ENCODE measurements around the gene GSPT1. TPM values are rescaled to one million over a fixed set of nuclear protein-coding genes. Genes with fewer than 3 reads are reported as not detected.
A peak's percentile ranks its signal among the peaks of the same experiment; 100 is the strongest.

Gene GSPT1
- total RNA-seq, 1 experiment from 2014 or later, result 47.3 TPM

DNA sequence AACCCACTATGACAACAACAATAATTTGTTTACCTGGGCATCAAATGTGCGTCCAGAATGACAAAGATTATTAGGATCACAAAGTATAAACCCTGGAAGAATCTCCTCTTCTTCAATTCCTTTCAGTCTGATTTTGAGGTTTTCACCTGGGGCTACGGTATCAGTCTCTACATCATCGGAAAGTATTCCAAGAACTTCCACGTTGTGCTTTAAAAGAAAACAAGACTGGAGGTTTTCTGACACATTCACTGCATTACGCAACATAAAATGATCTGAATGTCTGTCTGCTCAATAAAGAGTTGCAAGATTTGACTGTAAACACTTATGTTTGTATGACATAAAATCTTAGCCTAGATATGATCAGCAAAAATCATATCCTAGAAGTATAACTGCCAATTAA lies 38.4 kb downstream of the GSPT1 start:
- no peak for DNase-seq (ENCODE audit: low read depth, low spot score)
- in situ Hi-C loops (cut with HindIII; ENCODE audit: low pct_unique_long_range_greater_than_20kb, low sequenced_read_pairs), result no loop called here

DNA sequence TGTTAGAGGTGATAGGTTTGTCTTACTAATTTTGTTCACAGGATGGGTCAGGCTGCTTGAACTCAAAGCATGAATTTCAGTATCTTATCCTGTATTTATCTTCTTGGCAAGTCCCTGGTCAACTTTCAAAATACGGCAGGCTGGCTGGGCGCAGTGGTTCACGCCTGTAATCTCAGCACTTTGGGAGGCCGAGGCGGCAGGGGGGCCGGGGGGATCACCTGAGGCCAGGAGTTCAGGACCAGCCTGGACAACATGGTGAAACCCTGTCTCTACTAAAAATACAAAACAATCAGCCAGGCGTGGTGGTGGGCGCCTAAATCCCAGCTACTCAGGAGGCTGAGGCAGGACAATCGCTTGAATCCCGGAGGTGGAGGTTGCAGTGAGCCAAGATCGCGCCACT lies 39.5 kb downstream of the GSPT1 start:
- no peak for DNase-seq (ENCODE audit: low read depth, low spot score)
- in situ Hi-C loops (cut with HindIII; ENCODE audit: low pct_unique_long_range_greater_than_20kb, low sequenced_read_pairs), result no loop called here

DNA sequence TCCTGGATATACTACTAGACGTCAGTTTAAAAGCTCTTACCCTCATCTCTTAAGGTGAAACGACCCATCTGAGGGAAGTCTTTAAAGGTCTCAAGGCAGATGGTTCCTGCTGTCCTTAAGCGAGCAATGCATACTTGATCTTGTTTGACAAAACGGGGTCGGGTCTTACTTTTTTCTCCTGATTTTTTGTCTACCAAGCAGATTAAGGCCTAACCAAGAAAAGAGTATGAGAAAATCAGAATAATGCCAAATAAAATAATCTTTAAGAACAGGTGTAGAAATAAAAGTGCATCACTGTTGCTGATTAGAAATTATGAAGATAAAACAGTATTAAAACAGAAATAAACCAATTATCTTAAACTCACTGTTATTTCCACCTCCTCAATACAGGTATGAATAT lies 40.0 kb downstream of the GSPT1 start:
- in situ Hi-C loops (cut with HindIII; ENCODE audit: low pct_unique_long_range_greater_than_20kb, low sequenced_read_pairs), result no loop called here
- no peak for DNase-seq (ENCODE audit: low read depth, low spot score)

DNA sequence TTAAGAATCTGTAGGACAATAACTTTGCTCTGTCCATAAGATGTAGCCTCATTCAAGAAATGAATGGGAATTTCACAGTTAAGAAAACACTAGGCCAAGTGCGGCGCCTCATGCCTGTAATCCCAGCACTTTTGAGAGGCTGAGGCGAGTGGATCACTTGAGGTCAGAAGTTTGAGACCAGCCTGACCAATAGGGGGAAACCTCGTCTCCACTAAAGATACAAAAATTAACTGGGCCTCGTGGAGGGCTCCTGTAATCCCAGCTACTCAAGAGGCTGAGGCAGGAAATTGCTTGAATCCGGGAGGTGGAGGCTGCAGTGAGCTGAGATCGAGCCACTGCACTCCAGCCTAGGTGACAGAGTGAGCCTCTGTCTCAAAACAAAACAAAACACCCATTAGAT lies 44.6 kb downstream of the GSPT1 start:
- peak; percentile 74 for DNase-seq (ENCODE audit: low read depth, low spot score)
- in situ Hi-C loops (cut with HindIII; ENCODE audit: low pct_unique_long_range_greater_than_20kb, low sequenced_read_pairs), result no loop called here

DNA sequence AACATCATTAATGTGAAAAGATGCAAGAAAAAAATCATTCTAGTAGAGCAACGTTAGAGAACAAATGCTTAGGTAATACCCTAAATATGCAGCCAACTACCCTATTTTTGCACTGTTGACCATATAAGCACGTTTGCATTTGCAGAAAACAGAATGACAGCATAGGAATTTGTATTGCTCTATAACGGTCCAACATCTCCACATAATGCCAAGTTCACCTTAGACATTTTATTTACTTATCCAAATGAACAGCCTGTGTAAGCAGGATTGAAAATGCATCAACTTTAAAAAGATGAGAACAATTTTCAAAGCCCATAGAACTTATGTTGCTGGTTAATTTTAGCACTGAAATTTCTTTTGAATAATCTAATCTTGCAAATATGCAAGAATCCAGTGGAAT lies 45.4 kb downstream of the GSPT1 start:
- in situ Hi-C loops (cut with HindIII; ENCODE audit: low pct_unique_long_range_greater_than_20kb, low sequenced_read_pairs), result no loop called here
- no peak for DNase-seq (ENCODE audit: low read depth, low spot score)

DNA sequence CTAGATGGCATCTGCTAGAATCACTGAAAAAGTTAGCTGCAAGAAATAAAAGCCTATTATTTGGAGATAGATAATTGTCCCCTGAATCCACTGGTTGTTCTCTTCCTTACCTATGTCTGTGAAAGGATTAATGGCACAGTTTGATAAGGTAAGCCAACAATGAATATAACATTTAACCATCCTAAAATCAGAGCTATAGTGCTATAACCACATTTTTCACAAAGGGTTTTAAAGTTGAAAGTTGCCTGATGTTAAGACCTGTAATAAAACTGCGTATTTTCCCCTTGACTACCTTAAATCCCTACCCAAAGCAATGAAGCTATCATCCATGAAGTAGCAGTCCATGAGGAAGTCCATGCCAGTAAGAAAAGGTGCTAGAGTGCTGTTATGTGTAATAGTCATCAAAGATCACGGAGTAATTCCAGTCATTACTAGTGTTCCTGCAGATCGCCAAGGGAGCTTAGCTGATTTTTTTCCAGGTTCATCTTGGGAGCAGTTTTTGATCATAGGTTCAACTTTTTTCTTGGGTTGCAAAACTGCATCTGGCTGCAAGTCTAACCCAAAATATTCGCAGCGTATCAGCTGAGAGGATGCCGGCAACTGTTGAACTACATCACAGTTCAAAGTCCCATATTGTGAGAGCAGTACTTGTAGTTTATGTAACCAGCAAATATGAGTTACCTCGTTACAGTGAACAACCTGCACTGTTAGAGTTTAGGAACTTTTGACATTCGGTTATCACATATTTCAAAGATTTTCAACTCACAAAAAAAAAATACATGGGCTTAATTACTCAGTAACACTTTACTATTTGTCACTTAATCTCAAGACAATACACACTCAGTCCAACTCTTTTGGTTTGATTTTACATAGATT lies 46.2 kb downstream of the GSPT1 start:
- DNase-seq (ENCODE audit: low read depth, low spot score), result no peak
- in situ Hi-C loops (cut with HindIII; ENCODE audit: low pct_unique_long_range_greater_than_20kb, low sequenced_read_pairs), result no loop called here

DNA sequence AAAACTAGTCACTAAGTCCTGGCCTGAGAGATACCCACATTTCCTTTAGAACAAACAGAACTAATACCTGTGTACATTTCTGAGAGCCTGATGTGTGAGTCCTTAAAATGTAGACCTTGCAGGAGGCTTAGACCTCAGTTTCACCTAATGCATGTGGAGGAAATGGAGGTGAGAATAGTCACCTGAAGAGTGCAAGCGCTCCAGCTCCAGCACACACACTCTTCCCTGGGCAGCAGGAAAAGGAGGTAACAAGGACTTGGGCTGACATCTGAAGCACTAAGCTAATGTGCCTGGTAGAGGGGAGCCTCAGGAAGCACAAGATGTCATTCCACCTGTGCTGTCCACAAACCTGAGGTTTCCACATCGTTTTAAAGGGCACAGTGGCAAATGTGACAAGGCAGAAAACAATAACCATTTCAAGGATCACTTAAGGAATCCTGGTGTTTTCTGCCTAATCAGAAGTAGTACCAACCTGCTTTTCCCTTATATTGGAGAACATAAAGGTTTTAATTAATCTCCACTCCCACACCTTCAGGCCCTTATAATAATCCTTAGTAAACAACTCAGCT lies 47.3 kb downstream of the GSPT1 start:
- no peak for DNase-seq (ENCODE audit: low read depth, low spot score)
- in situ Hi-C loops (cut with HindIII; ENCODE audit: low pct_unique_long_range_greater_than_20kb, low sequenced_read_pairs), result no loop called here

DNA sequence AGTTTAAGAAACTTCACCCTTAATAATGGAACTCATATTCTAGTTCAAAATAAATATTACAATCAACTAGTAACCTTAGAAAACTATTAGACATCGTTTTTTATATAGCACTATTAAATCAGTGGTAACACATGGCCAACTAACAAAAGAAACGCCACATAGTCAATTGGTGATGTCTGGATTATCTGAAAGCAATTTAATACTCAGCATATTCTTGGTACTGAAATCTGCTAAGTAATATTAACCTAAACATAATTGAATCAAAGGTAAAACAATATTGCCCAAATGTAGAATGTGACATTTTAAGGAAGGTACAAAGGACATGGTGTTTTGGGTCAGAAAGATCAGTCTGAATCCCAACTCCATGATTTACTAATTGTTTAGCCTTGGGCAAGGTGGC lies 53.3 kb downstream of the GSPT1 start:
- DNase-seq (ENCODE audit: low read depth, low spot score), result no peak
- in situ Hi-C loops (cut with HindIII; ENCODE audit: low pct_unique_long_range_greater_than_20kb, low sequenced_read_pairs), result no loop called here

DNA sequence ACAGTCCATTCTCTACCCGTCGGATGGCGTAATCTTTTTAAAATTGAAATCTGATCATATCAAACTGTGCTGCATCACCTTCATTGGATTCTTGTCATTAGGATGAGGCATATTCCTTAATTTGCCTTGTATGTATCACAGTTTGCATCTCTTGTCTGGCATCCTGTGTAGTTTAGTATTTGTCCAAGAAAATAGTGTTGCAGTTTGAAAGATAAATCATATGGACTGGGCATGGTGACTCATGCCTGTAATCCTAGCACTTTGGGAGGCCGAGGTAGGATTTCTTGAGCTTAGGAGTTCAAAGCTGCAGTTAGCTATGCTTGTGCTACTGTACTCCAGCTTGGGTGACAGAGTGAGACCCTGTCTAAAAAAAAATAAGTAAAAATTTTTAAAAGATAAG lies 58.6 kb downstream of the GSPT1 start:
- DNase-seq (ENCODE audit: low read depth, low spot score), result no peak
- in situ Hi-C loops (cut with HindIII; ENCODE audit: low pct_unique_long_range_greater_than_20kb, low sequenced_read_pairs), result no loop called here

DNA sequence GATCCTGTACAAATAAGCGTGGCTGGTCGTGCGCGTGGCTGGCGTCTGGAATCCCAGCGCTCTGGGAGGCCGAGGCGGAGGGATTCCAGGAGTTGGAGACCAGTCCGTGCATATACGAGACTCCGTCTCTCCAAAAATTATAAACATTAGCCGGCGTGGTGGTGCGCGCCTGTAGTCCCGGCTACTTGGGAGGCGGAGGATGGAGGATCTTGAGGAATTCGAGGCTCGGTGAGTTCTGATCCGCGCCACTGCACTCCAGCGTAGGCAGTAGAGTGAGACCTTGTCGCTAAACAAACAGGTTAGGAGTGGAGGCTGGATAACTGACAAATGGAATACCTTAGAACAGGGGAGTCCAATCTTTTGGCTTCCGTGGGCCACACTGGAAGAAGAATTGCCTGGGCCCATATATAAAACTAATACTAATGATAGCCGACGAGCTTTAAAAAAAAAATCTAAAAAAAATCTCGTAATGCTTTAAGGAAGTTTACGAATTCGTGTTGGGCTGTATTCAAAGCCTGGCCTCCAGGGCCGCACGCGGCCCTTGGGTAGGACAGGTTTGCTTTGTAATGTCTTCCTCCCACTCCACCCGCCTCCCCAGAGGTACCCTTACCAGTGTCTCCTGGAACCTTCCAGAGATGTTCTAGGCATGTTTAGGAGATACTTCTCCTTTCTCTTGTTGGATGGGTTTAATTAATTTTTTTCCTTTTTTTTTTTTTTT lies 63.5 kb downstream of the GSPT1 start:
- in situ Hi-C loops (cut with HindIII; ENCODE audit: low pct_unique_long_range_greater_than_20kb, low sequenced_read_pairs), result no loop called here
- DNase-seq (ENCODE audit: low read depth, low spot score), result no peak

DNA sequence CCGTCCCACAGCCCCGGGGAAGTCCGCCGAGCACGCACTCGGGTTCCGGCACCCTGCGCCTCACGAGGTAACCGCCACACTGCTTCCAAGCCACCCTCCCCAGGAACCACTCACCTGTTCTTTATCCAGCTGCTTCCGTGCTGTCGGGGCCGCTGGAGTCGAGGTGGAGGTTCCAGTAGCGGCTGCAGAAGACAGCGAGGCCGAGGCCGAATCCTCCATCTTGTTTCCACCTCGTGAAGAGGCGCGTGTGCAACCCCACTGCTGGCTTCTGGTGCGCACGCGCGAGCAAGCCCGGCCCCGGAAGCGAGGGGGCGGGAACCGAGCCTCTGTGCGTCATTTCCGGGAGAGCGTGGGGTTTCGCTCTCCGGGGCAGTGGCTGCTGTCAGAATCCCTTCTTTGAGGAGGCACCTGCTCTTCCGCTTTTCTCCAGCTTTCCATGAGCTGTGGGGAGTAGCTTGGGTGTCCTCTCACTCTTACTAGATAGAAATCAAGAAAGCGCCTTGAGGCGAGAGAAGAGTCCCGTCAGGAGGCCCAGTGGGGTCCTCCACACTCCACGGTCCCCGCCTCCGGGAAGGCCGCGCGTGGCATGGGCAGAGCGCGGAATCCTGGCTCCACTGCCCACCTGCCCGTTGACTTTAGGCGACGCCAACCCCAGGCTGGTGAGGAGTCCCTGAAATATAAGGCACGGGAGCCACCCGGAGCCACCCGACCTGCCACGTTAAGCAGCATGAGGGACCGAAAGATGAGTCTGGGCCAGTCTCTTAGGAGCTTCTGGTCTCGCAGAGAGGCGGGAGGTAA lies 64.3 kb downstream of the GSPT1 start, which contains the start of gene RSL1D1:
Gene RSL1D1 (minus strand): TSS at position 249 of the 798 bp plus-strand sequence. CDS start 30 bp downstream, at position 219.
- peak; percentile 90 for DNase-seq (ENCODE audit: low read depth, low spot score)
- in situ Hi-C loops (cut with HindIII; ENCODE audit: low pct_unique_long_range_greater_than_20kb, low sequenced_read_pairs), result no loop called here

DNA sequence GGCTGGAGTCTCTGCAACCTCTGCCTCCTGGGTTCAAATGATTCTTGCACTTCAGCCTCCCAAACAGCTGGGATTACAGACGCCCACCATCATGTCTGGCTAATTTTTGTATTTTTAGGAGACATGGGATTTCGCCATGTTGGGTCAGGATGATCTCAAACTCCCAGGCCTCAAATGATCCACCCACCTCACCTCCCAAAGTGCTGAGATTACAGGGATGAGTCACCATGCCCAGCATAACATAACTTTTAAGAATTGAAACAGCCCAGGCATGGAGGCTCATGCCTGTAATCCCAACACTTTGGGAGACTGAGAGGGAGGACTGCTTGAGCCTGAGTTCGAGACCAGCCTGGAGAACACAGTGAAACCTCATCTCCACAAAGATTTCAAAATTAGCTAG lies 66.9 kb downstream of the GSPT1 start:
- in situ Hi-C loops (cut with HindIII; ENCODE audit: low pct_unique_long_range_greater_than_20kb, low sequenced_read_pairs), result no loop called here
- no peak for DNase-seq (ENCODE audit: low read depth, low spot score)

DNA sequence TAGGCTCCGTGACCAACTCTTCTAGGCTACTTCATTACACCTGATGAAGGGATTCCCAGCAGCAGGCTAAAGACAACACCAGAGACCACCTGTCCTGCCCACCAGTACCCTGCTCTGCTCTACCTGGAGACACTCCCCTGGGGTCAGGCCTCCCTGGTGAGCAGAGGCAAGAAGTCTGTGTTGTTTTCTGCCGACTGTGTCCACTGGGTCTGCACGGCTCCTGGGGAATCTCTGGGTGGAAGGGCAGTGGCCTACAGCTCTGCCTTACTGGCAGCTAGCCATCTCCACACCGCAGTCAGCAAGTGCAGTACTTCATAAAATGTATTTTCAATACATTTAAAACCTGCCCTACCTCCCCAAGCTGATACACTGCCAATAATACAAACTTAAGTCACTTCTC lies 71.3 kb downstream of the GSPT1 start:
- in situ Hi-C loops (cut with HindIII; ENCODE audit: low pct_unique_long_range_greater_than_20kb, low sequenced_read_pairs), result no loop called here

DNA sequence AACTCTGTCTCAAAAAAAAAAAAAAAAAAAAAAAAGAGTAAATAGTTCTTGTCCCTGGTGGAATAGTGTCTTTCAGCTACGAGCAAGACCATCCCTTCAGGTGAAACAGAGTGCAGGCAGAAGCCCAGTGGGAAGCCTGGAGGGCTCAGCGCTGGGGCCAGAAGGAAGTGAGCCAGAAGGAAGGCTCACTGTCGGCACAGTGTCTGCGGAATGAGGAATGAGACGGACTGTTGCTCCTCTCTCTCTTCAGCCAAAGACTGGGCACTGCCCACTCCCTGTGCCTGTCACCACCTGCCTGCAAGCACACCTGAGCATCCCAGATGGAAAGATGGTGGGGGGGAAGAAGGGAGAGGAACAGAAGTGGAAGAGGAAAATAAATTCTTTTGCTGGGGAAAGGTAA lies 71.9 kb downstream of the GSPT1 start:
- no peak for DNase-seq (ENCODE audit: low read depth, low spot score)
- in situ Hi-C loops (cut with HindIII; ENCODE audit: low pct_unique_long_range_greater_than_20kb, low sequenced_read_pairs), result no loop called here

More for the DNA sequence above, 71.3 kb downstream of the GSPT1 start:
- DNase-seq (ENCODE audit: low read depth, low spot score), result no peak

DNA sequence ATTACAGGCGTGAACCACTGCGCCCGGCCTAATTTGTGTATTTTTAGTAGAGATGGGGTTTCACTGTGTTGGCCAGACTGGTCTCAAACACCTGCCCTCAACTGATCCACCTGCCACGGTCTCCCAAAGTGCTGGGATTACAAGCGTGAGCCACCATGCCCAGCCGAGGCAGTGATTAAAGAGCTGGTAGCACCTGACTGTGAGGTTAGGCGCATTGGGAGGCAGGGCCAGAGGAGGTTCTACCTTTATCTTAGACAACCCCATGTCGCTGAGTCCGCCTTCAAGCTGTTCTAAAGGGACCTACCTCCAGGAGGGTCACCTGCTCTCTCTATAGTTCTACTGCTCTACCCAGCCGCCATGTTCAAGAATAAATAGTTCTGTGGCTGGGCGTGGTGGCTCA lies 72.5 kb downstream of the GSPT1 start:
- in situ Hi-C loops (cut with HindIII; ENCODE audit: low pct_unique_long_range_greater_than_20kb, low sequenced_read_pairs), result no loop called here
- DNase-seq (ENCODE audit: low read depth, low spot score), result no peak

DNA sequence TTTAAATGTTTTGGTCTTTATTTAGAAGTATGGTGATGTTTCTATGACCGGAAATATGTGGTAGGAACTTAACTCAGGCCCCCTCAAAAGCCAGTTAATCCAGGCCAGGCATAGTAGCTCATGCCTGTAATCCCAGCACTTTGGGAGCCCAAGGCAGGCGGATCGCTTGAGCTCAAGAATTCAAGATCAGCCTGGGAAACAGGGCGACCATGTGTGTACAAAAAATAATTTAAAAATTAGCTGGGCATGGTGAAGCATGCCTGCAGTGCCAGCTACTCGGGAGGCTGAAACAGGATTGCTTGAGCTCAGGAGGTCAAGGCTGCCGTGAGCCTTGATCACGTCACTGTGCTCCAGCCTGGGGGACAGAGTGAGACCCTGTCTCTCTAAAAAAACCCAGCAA lies 74.7 kb downstream of the GSPT1 start:
- no peak for DNase-seq (ENCODE audit: low read depth, low spot score)
- in situ Hi-C loops (cut with HindIII; ENCODE audit: low pct_unique_long_range_greater_than_20kb, low sequenced_read_pairs), result no loop called here

DNA sequence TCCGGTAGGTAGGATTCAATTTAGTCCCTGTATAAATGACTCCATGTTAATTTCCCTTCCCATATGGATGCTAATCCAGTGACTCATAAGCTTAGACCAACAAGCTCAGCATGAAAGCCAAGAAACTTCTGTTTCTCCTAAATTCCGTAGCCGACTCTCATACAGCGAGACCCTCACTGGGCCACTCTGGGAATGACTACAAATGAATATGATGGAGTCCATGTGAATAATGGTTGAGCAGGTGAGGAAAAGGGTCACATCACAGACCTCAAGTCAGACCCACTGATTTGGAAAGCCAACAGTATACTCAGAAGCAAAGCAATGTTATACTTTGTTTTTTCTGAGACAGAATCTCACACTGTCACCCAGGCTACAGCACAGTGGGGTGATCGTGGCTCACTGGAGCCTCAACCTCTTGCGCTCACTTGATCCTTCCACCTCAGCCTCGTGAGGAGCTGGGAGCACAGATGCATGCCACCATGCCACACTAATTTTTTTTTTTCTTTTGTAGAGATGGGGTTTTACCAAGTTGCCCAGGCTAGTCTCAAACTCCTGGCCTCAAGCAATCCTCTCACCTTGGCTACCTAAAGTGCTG lies 79.0 kb downstream of the GSPT1 start:
- in situ Hi-C loops (cut with HindIII; ENCODE audit: low pct_unique_long_range_greater_than_20kb, low sequenced_read_pairs), result no loop called here
- DNase-seq (ENCODE audit: low read depth, low spot score), result no peak

Data from SK-MEL-5 (cell line).